GM19395 (cell line): Measurements from ENCODE around the gene DZIP1L.
"Not testable (repeated sequence)": the region's sequence is repeated elsewhere in the genome, so short reads cannot be mapped to it uniquely, and the experiment has no call there.

Experiments
- ATAC-seq: cut with Tn5 transposase; IDR thresholded peaks from one replicate; pipeline ENCODE4 v1.9.1; 2021; ENCODE audit warnings: mild to moderate bottlenecking, moderate library complexity; ENCODE audit not compliant: unreplicated experiment

Gene DZIP1L

DNA sequence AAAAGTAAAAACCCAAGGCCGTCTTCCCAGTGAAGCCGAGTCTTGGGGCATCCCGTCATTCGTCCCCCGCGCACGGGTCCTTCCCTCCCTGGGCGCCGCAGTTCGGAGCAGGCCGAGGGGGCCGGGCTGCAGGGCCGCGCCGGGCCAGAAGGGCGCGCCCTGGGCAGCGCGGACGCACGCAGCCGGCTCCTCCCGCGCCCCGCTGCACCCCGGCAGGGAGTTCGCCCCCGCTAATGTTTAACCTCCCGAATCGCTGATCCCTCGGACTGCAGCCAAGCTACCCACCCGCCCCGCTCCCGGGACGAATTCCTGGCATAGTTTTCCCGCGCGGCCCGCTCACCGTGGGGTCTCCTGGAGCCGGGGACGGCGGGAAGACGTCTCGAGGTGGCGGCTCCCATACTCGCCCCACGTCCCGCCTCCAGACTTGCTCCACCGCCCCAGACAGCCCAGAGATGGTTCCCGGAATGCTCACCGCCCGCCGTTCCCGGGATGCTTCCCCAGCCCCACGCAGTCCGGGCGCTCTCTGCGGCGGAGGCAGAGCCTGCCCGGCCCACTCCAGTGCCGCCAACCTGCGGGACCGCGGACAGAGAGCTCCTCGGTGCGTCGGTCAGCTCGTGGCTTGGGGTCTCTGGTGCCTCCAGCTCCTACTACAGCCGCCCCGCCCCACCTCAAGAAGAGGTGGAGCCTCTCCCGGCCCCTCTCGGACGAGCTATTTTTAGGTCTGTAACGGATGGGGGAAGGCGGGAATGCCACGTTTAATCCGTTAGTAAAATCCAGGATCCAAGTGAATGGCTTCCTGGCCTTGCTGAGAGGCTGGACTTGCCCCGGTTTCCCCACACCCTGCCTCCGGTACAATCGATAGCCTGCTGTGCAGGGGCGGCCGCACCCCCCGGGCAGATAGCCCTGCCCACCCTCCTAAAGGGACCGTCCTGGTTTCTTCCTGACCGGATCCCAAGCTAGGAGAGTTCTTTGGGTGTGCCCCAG lies at the start of gene DZIP1L:
Gene DZIP1L (minus strand): TSS at position 621 of the 984 bp plus-strand sequence. CDS start 11,637 bp downstream, outside the sequence.
- ATAC-seq = peak; percentile 80

DNA sequence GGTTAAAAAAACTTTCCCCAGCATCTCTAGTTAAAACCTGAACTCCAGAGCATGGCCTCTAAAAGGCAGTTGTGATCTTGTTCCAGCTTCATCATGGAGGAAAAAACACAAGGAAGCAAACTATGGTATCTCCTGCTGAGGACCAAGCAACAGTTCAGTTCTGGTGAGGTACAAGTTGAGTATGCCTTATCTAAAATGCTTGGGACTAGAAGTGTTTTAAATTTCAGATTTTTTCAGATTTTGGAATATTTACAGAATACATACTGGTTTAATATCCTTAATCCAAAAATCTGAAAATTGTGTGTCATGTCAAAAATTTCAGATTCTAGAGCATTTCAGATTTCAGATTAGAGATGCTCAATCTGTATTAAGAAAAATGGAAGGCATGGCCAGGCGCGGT lies 49.7 kb upstream of the DZIP1L start:
- no peak for ATAC-seq

GRCh38 chr3:138157743-138158142 lies 42.3 kb upstream of the DZIP1L start:
- no peak for ATAC-seq

- ATAC-seq = no peak
Measured at GRCh38 chr3:138154534-138154933, 39.1 kb upstream of the DZIP1L start.

DNA sequence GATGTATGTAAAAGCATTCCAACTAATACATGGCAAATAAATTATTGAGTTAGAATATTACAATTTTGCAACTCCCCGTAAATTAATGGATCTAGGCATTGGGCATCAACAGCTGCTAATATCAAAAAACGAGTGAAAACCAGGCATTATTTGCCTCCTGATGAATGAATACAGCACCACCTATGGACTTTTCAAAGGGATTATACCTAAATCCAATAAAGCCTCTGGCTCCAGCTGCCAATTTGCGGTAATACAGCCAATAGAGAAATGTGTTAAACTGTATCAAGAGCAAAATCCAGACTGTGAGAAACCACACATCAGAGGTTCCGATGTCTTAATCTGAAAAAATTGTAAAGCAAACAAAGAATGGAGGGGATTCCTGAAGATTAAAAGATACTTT lies 33.1 kb upstream of the DZIP1L start:
- ATAC-seq = no peak

DNA sequence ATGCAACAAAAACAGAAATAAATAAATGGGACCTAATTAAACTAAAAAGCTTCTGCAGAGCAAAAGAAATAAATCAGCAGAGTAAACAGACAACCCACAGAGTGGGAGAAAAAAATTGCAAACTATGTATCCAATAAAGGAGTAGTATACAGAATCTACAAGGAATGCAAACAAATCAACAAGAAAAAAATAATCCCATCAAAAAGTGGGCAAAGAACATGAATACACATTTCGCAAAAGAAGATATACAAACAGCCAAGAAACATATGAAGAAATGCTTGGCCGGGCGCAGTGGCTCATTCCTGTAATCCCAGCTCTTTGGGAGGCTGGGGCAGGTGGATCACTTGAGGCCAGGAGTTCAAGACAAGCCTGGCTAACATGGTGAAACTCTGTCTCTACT lies 26.8 kb upstream of the DZIP1L start:
- ATAC-seq = not testable (repeated sequence)

- ATAC-seq = no peak
Measured at GRCh38 chr3:138140940-138141339, 25.5 kb upstream of the DZIP1L start.

DNA sequence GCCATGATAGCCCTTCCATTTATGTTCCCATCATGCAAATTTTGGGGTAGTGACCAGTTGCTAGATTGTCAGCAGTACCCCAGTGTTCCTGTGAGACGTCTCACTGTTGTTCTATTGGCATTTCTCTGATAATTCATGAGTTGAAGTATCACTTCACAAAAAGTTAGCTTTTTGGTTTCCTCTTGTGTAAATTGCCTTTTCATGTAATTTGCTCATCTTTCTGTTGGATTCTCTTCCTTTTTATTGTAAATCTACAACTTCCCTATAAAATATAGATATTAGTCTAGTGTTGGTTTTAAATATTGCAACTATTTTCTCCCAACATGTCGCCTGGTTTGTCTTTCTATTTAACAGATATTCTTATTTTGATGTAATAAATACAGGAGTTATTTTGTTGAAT lies 24.3 kb upstream of the DZIP1L start:
- no peak for ATAC-seq

DNA sequence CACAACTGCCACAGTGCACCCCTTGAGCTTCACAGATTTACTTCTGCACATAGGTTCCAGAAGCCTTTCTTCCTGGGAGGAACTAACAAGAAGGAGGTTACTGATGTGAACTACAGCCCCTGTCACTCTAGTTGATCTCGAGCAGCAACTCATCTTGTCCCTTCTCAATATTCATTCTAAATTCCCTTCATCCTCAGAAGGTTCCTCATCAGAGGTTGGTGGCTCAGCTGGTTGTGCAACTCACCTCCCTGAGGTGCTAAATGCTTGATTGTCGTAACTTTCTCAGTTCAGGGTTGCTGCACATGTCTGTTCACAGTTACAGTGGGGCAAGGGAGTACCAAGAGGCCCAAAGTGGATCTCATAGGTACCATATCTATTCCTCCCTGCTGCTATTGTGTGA lies 22.5 kb upstream of the DZIP1L start:
- ATAC-seq = no peak

- no peak for ATAC-seq
Measured at GRCh38 chr3:138136201-138136600, 20.8 kb upstream of the DZIP1L start.

DNA sequence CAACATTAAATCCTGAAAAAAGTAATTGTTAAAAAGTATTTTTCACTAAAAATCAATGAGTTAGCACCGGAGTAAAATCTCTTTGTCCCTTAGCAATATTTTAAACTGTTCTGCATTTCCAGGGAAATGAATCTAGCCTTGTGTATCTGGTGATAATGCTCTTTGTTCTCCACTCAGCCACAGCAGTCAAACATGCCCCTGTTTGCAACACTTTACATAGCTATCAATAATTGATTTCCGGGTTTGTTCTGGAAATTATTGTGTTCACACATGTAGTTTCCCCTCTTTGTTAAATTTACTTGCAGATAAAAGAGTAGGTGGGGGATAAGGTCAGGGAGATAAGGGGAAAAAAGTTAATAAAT lies 20.4 kb upstream of the DZIP1L start:
- no peak for ATAC-seq

GRCh38 chr3:138135146-138135832 lies 19.9 kb upstream of the DZIP1L start:
- ATAC-seq = no peak

GRCh38 chr3:138132239-138132638 lies 16.8 kb upstream of the DZIP1L start, which contains the start of gene A4GNT:
TSS of gene A4GNT (minus strand) at chr3:138132390. CDS start at chr3:138131256, 1,134 bp downstream.
- ATAC-seq = no peak

DNA sequence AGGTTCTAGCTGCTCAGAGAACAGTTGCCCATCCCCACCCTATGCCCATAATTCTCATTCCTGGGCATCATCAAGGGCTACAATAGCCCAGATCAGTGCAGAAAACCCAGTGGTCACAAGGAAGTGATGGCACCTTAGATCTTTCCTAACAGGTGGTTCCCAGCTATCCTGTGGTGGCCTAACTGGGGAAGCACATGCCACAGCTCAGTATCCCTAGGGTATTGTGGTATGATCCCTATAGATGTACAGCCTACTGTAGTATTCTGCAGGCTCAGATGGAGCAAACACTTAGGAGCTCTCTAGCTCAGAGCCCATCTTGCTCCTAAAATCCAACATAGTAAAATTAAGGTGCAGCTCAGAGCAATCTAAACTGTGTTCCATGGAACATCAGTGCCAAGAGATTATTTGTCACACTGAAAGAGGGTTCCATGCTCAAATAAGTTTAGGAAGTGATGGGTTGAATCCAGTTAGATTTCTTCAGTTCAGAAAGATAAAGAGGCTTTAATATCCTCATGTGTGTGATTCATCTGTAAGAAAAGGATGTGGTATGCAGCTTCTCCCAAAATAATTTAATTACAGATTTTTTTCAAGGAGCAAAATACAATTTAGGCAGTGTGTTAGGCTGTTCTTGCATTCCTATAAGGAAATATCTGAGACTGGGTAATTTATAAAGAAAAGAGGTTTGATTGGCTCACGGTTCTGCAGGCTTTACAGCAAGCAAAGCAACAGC lies 12.4 kb upstream of the DZIP1L start:
- no peak for ATAC-seq

- ATAC-seq = no peak
Measured at GRCh38 chr3:138125548-138126221, 10.3 kb upstream of the DZIP1L start.

DNA sequence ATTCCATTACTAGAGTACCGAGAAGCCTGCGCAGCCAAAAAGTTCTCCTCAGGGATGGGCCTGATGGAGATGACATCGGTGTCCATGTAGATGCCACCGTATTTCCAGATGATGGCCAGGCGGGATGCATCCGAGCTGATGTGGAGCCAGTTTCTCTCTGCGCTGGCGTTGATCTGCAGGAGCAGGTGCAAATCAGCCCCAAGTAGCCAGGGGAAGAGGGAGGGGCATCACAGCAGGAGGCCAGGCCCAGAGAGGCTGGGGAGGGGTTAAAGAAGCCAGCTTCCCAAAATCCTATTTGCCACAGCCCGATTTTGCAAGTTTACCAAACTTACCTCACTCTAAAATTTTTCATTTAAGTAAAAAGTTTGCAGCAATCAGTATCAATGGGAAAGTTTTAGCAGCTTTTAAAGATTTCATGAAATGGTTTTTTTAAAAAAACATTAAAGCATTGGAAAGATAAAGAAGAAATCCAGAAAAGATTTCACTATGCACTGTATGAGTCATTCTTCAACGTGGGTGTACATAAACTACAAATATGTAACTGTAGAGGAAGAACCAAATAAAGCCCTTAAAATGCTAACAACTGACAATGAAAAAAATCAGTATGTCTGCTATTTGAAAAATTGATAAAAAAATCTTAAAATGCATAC lies 9.4 kb upstream of the DZIP1L start:
- no peak for ATAC-seq

DNA sequence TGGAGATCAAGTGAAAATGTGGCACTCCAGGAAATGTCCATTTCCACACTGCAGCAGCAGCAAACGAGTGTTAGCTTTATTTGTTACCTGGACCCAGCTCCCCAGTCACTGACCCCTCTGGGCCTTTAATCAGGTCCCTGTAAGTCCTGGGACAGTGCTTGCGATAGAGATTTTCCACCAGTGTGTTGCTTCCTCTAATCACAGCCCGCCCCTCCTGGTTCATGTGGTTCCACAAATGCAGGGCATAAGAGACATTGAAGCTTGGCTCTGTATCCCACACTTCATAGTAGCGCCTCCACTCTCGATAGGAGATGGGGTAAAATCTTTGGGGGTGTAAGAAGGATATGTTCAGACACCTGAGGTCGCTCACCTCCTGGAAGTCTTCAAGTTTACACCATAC lies 8.8 kb upstream of the DZIP1L start:
- no peak for ATAC-seq

GRCh38 chr3:138119423-138119766 lies 4.0 kb upstream of the DZIP1L start:
- no peak for ATAC-seq

DNA sequence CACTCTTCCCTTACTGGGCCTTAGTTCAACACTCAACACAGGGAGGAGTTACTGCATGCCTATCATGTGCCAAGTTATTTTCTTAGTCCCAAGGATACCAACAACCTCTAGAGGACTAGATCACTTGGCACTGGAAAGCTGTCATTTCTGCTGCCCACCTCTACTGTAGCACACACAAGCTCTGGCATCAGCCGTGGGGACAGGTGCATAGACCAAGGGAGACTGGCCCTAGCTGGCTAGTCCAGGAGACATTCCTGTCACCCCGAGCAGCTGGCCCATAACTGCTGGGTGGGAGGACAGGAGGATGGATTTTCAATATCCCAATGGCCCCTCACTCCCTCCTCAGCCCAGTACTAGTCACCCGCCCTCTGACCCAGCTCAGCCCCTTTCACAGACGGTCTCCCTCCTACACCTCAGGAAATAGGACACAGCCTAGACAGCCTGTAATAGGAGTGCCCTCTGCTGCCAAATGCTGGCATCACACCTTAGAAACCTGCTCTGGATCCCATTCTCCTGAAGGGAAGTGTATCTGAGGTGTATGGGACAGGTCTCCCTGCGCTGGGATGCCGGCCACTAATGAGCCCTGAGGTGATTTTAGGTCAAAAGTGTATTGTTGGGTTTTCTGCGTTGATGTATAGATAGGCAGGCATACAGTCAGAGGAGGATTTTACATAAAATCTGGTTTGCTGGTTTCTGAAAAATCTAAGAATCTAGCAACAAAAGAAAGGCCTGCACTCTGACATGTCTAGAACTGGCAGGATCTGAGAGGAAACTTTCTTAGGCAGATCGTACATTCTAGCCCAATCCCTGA lies 3.4 kb upstream of the DZIP1L start:
- ATAC-seq = peak; percentile 70
